H1 (cell line): ENCODE measurements around the gene NHLH1.

ENCODE experiments used
- BCL11A ChIP-seq, 2 experiments: IDR thresholded peaks; one replicate each; pipeline ENCODE4 v1.6.1; 2011; ENCODE audit warnings: low read depth in 2 of 2, low read length in 2 of 2, mild to moderate bottlenecking in 2 of 2
- EP300 ChIP-seq, 2 experiments: IDR thresholded peaks; 1 replicate in 1 of 2; 2 replicates in 1 of 2; pipeline ENCODE4 v1.6.1; 2011 to 2012; ENCODE audit warnings: low read depth in 2 of 2, low read length in 2 of 2, mild to moderate bottlenecking in 2 of 2, borderline replicate concordance in 1 of 2, inconsistent platforms in 1 of 2, moderate library complexity in 1 of 2
- EZH2 ChIP-seq: fragments of 200-600 bp; sonication (generic); IDR thresholded peaks from 2 replicates; pipeline ENCODE4 v1.7.1; 2012; ENCODE audit warnings: low read depth, mild to moderate bottlenecking, moderate library complexity, low read length, inconsistent platforms; ENCODE audit not compliant: severe bottlenecking
- KDM5A ChIP-seq: fragments of 200-600 bp; IDR thresholded peaks from 2 replicates; pipeline ENCODE4 v1.7.1; 2012; ENCODE audit warnings: mild to moderate bottlenecking, low read length, inconsistent platforms, mixed read lengths
- POLR2A ChIP-seq, 2 experiments: IDR thresholded peaks; 1 replicate in 1 of 2; 2 replicates in 1 of 2; pipeline ENCODE4 v1.6.1; 2011; ENCODE audit warnings: low read depth in 2 of 2, low read length in 2 of 2, mild to moderate bottlenecking in 2 of 2; ENCODE audit errors: control extremely low read depth in 1 of 2
- POLR2AphosphoS5 ChIP-seq: IDR thresholded peaks from 2 replicates; pipeline ENCODE4 v1.6.1; 2011; ENCODE audit warnings: low read depth, low read length
- RNF2 ChIP-seq: fragments of 200-900, 300-1000 bp; sonication (generic); IDR thresholded peaks from 2 replicates; pipeline ENCODE4 v1.7.1; 2016; ENCODE audit warnings: borderline replicate concordance, low read depth, mild to moderate bottlenecking, antibody characterized with exemption, low read length; ENCODE audit not compliant: poor library complexity, severe bottlenecking; ENCODE audit errors: missing control alignments
- TAF1 ChIP-seq: IDR thresholded peaks from 2 replicates; pipeline ENCODE4 v1.6.1; 2011; ENCODE audit warnings: mild to moderate bottlenecking, low read depth, low read length
- TAF7 ChIP-seq: optimal IDR thresholded peaks from 2 replicates; pipeline ENCODE3; 2011; ENCODE audit warnings: low read depth, mild to moderate bottlenecking, inconsistent platforms, low read length, moderate library complexity, borderline replicate concordance
- TEAD4 ChIP-seq: IDR thresholded peaks from 2 replicates; pipeline ENCODE4 v1.6.1; 2012; ENCODE audit warnings: low read depth, low read length, inconsistent platforms, mixed read lengths
- ZNF274 ChIP-seq: IDR thresholded peaks from 2 replicates; pipeline ENCODE4 v1.7.0; 2012; ENCODE audit warnings: low read length, borderline replicate concordance; ENCODE audit errors: extremely low read depth
- TF ChIP-seq, protein P1 (sequence below), 3 experiments: IDR thresholded peaks; 1 replicate in 2 of 3; 2 replicates in 1 of 3; pipeline versions ENCODE4 v1.5.1 to v1.6.1; 2011; ENCODE audit warnings: low read length in 3 of 3, mild to moderate bottlenecking in 3 of 3, inconsistent platforms in 2 of 3, low read depth in 1 of 3, moderate library complexity in 1 of 3; ENCODE audit not compliant: insufficient read depth in 1 of 3; ENCODE audit errors: control extremely low read depth in 1 of 3

DNA sequence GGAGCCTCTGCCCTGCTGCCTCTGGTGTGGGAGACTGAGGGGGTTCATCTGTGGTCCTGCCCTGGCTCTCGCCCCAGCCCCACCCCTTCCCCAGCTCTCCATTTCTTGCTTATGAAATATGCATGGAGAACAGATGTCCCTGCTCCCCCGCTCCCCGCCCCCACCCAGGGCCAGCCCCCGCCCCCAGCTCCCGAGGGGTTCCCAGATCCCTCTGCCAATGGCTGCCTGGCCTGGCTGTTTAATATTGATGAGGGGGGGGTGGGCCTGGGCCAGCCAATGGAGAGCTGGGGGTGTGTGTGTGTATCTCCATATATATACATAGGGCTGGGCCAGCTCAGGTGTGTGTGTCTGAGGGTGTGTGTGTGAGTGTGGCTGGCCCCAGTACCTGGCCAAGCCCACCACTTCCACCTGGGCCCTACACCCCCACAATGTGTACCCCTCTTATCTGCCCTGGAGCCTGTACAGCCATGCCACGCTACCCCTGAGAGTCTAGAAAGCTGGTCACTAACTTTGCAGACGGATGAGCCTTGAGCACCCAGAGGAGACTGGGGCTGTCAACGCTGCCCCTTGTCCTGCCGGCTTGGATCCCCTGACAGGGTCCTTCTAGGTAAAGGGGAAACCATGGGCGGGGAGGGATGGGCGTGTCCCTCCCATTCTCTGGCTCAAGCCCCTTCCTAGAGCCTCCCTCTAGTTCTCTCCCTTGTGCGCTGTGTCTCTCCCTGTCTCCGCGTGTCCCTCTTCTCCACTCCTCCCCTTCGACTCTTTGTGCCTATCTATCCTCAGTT lies at the start of gene NHLH1:
- TF ChIP-seq TEAD4 (no peak), POLR2A (IDR thresholded peaks at IDR 0.05; ENCODE audit: control extremely low read depth in 1 of 2, low read depth in 2 of 2, low read length in 2 of 2) (no peak), TAF7 (no peak), EP300 (IDR thresholded peaks at IDR 0.05; ENCODE audit: borderline replicate concordance in 1 of 2, low read depth in 2 of 2, low read length in 2 of 2) (no peak), EZH2 (no peak), POLR2AphosphoS5 (no peak), TAF1 (no peak), BCL11A (IDR thresholded peaks at IDR 0.05; ENCODE audit: low read depth in 2 of 2, low read length in 2 of 2) (no peak), RNF2 (no peak), ZNF274 (no peak), KDM5A (no peak)
- TF ChIP-seq, protein P1, sequence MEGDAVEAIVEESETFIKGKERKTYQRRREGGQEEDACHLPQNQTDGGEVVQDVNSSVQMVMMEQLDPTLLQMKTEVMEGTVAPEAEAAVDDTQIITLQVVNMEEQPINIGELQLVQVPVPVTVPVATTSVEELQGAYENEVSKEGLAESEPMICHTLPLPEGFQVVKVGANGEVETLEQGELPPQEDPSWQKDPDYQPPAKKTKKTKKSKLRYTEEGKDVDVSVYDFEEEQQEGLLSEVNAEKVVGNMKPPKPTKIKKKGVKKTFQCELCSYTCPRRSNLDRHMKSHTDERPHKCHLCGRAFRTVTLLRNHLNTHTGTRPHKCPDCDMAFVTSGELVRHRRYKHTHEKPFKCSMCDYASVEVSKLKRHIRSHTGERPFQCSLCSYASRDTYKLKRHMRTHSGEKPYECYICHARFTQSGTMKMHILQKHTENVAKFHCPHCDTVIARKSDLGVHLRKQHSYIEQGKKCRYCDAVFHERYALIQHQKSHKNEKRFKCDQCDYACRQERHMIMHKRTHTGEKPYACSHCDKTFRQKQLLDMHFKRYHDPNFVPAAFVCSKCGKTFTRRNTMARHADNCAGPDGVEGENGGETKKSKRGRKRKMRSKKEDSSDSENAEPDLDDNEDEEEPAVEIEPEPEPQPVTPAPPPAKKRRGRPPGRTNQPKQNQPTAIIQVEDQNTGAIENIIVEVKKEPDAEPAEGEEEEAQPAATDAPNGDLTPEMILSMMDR (IDR thresholded peaks at IDR 0.05; ENCODE audit: control extremely low read depth in 1 of 3, insufficient read depth in 1 of 3, low read depth in 1 of 3, low read length in 3 of 3): no peak
